Progenitor cell of endocrine pancreas (in vitro differentiated cells): ENCODE measurements around the gene PPP3CA. TPM values are rescaled to one million over a fixed set of nuclear protein-coding genes. Genes with fewer than 3 reads are reported as not detected.

Source experiments
- DNase-seq: peaks from one replicate; pipeline ENCODE4 v3.0.0; 2021; ENCODE audit warnings: low spot score; ENCODE audit not compliant: unreplicated experiment
- H3K27ac Mint-ChIP-seq: 2 replicates; pipeline ENCODE4 v1.8.0; 2021; ENCODE audit warnings: mild to moderate bottlenecking, moderate library complexity, mixed read lengths
- H3K27me3 Mint-ChIP-seq: 2 replicates; pipeline ENCODE4 v1.8.0; 2021; ENCODE audit warnings: mixed read lengths
- H3K36me3 Mint-ChIP-seq: 2 replicates; pipeline ENCODE4 v1.8.0; 2022; ENCODE audit warnings: mixed read lengths; ENCODE audit not compliant: insufficient read depth
- H3K4me1 Mint-ChIP-seq: 2 replicates; pipeline ENCODE4 v1.8.0; 2021; ENCODE audit warnings: low read depth, mixed read lengths
- H3K4me3 Mint-ChIP-seq: 2 replicates; pipeline ENCODE4 v1.8.0; 2021; ENCODE audit warnings: low read depth, mild to moderate bottlenecking, moderate library complexity, mixed read lengths
- H3K9me3 Mint-ChIP-seq: 2 replicates; pipeline ENCODE4 v1.8.0; 2021; ENCODE audit warnings: low read depth, mixed read lengths
- total RNA-seq: library from RNA; stranded (reverse); gene quantifications from 2 replicates; pipeline ENCODE4 v1.2.1, GENCODE V29; 2021
- TF ChIP-seq, protein P1 (sequence below): fragments of 200-600 bp; sonication (generic); IDR thresholded peaks from one replicate; pipeline ENCODE4 v1.5.0; 2021; ENCODE audit warnings: antibody characterized with exemption, mild to moderate bottlenecking; ENCODE audit not compliant: unreplicated experiment

PPP3CA gene
- total RNA-seq, 1 donor from 2014 or later: 22.5 TPM

- no peaks in the 10 kb centered on the region for H3K36me3 Mint-ChIP-seq
- no peak overlapping the region for H3K4me3 Mint-ChIP-seq
- TF ChIP-seq, protein P1, sequence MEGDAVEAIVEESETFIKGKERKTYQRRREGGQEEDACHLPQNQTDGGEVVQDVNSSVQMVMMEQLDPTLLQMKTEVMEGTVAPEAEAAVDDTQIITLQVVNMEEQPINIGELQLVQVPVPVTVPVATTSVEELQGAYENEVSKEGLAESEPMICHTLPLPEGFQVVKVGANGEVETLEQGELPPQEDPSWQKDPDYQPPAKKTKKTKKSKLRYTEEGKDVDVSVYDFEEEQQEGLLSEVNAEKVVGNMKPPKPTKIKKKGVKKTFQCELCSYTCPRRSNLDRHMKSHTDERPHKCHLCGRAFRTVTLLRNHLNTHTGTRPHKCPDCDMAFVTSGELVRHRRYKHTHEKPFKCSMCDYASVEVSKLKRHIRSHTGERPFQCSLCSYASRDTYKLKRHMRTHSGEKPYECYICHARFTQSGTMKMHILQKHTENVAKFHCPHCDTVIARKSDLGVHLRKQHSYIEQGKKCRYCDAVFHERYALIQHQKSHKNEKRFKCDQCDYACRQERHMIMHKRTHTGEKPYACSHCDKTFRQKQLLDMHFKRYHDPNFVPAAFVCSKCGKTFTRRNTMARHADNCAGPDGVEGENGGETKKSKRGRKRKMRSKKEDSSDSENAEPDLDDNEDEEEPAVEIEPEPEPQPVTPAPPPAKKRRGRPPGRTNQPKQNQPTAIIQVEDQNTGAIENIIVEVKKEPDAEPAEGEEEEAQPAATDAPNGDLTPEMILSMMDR: no peak
- H3K27ac Mint-ChIP-seq: no peak overlapping the region
- H3K4me1 Mint-ChIP-seq: no peaks in the 10 kb centered on the region
- no peaks in the 10 kb centered on the region for H3K9me3 Mint-ChIP-seq
- DNase-seq: no peak
- no peaks in the 10 kb centered on the region for H3K27me3 Mint-ChIP-seq
These were observed 282.7 kb downstream of the PPP3CA start for GRCh38 chr4:101064541-101065180.

- no peaks in the 10 kb centered on the region for H3K9me3 Mint-ChIP-seq
- no peaks in the 10 kb centered on the region for H3K4me1 Mint-ChIP-seq
- DNase-seq: no peak
- no peaks in the 10 kb centered on the region for H3K27me3 Mint-ChIP-seq
- no peak overlapping the region for H3K4me3 Mint-ChIP-seq
- H3K36me3 Mint-ChIP-seq: no peaks in the 10 kb centered on the region
- H3K27ac Mint-ChIP-seq: no peak overlapping the region
- TF ChIP-seq, protein P1: no peak
These were observed 291.9 kb downstream of the PPP3CA start for GRCh38 chr4:101055392-101055791.

GRCh38 chr4:101050837-101051205, 296.5 kb downstream of the PPP3CA start:
- TF ChIP-seq, protein P1: no peak
- peaks cover 5% of the 10 kb centered on the region for H3K4me1 Mint-ChIP-seq
- no peak for DNase-seq
- no peaks in the 10 kb centered on the region for H3K27me3 Mint-ChIP-seq
- no peak overlapping the region for H3K27ac Mint-ChIP-seq
- no peak overlapping the region for H3K4me3 Mint-ChIP-seq
- H3K36me3 Mint-ChIP-seq: no peaks in the 10 kb centered on the region
- H3K9me3 Mint-ChIP-seq: no peaks in the 10 kb centered on the region

DNA sequence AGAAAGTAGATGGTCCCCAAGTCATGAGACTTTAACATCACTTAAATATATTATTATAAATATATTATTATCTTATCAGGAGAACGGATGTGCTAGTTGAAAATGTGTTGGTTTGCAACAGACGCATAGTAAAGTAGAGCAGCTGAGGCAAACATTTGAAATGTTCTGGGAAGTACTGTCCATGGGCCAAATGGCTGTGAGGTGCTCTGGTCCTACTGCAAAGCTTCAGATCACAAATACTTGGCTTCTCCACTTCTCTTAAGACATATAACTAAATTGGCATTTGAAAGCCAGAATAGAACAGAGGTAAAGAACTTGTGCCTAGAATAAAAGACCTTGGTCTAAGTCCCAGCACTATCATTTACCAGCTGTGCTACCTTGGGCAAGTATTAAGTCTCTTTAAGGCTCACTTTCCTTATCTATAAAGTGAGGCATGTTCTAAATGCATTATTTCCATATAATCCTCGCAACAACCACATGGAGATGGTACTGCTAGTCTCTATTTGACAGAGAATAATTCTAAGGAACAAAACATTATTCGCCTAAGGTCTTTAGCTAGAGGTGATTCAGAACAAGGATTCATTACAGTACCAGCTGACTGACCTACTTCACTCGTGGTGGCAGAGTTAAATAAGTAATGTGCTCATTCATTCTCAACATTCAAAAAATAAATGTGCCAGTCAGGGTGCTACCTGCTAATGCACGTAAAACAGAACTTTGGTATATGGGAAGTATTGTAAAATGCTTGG, 297.1 kb downstream of the PPP3CA start:
- DNase-seq: no peak
- no peak overlapping the region for H3K4me3 Mint-ChIP-seq
- H3K27me3 Mint-ChIP-seq: no peaks in the 10 kb centered on the region
- no peak overlapping the region for H3K27ac Mint-ChIP-seq
- no peaks in the 10 kb centered on the region for H3K36me3 Mint-ChIP-seq
- H3K9me3 Mint-ChIP-seq: no peaks in the 10 kb centered on the region
- H3K4me1 Mint-ChIP-seq: peaks cover 5% of the 10 kb centered on the region
- TF ChIP-seq, protein P1: no peak

GRCh38 chr4:101049549-101050001, 297.8 kb downstream of the PPP3CA start:
- Mint-ChIP-seq H3K27ac (no peak overlapping the region), H3K27me3 (no peaks in the 10 kb centered on the region), H3K36me3 (no peaks in the 10 kb centered on the region), H3K4me1 (peaks cover 5% of the 10 kb centered on the region), H3K9me3 (no peaks in the 10 kb centered on the region), H3K4me3 (no peak overlapping the region)
- DNase-seq: no peak
- TF ChIP-seq, protein P1: no peak
